Peyer's patch (tissue), 4 donors: ENCODE measurements around the gene FBXL2.

ENCODE experiments used
- CTCF ChIP-seq, 6 experiments: fragments of 450-650 bp in 4 of 6; fragments of 200-600 bp in 2 of 6; sonication (generic) in 1 of 6; IDR thresholded peaks; one replicate each; pipeline ENCODE4 v1.5.1; 2017 to 2019; ENCODE audit warnings: antibody characterized with exemption in 6 of 6, mild to moderate bottlenecking in 3 of 6, moderate library complexity in 1 of 6
- POLR2A ChIP-seq, 2 donors: fragments of 450-650 bp; IDR thresholded peaks; one replicate each; pipeline ENCODE4 v1.5.1; 2017; ENCODE audit warnings: antibody characterized with exemption in 2 of 2, mild to moderate bottlenecking in 2 of 2, moderate library complexity in 2 of 2

- TF ChIP-seq CTCF (IDR thresholded peaks at IDR 0.05) (no peak), POLR2A (IDR thresholded peaks at IDR 0.05) (no peak)
Observed at GRCh38 chr3:33424606-33425452, 147.6 kb downstream of the FBXL2 start.
